ENCODE measurements around the gene LRRC3.

The LRRC3 gene

DNA sequence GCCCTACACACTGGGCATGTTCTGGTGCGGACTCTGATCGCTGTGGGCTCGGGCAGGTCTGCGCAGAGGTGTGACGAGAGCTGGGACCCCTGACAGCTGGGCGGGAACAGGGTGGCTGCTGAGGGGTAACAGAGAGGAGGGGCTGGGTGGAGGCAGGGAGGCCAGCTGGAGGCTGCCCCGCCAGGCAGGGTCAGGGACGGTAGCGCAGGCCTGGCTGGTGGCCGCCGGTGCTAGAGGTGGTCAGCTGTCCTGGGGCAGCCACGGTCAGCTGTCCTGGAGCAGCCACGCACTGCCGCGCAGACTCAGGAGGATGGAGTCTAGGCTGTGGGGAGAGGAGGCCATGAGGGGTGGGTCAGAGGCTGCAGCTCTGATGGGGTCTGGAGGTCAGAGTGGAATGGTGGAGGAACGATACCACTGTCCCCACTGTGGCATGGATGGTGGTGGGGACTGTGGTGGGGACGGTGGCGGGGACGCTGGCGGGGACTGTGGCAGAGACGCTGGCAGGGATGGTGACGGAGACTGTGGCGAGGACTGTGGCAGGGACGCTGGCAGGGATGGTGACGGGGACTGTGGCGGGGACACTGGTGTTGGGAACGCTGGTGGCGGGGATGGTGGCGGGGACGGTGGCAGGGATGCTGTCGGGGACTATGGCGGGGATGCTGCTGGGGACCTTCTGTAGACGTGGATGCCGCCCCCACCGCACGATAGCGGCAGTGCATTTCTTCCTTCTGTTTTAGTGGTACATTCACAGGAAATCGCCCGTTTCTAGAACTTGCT lies 21.3 kb upstream of the LRRC3 start (continued):
- TF ChIP-seq ZNF565 (CRISPR knock-in tag; conservative IDR thresholded peaks at IDR 0.05; ENCODE audit: low read depth) = no peak
- TF ChIP-seq CSDC2 (CRISPR knock-in tag; IDR thresholded peaks at IDR 0.05) = no peak
- TF ChIP-seq TSHZ2 (CRISPR knock-in tag; IDR thresholded peaks at IDR 0.05) = no peak

DNA sequence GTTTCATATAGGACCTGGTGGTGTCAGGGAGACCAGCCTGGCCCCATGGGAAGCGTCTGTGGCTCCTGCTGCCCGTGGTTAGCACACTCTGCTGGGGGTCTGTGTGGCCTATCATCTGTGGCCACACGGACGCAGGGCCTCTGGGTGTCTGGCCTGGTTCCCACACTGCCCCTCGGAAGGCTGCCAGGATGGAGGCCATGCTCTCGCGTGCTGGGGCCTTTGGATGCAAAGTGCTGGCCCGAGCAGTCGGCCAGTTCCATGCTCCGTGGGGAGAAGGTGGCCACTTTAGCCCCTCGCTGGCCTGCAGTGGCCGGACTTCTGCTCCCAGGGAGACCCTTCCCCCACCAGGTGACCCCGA lies 20.8 kb upstream of the LRRC3 start:
- TF ChIP-seq GLIS3 (CRISPR knock-in tag; IDR thresholded peaks at IDR 0.05) = no peak
- no peak for TF ChIP-seq POU6F1 (CRISPR knock-in tag; IDR thresholded peaks at IDR 0.05; ENCODE audit: borderline replicate concordance, low read depth)
- TF ChIP-seq TOX (CRISPR knock-in tag; IDR thresholded peaks at IDR 0.05; ENCODE audit: borderline replicate concordance) = no peak
- no peak for TF ChIP-seq ZNF70 (CRISPR knock-in tag; IDR thresholded peaks at IDR 0.05)
- TF ChIP-seq ISL1 (CRISPR knock-in tag; IDR thresholded peaks at IDR 0.05) = no peak
- no peak for TF ChIP-seq PPARA (CRISPR knock-in tag; IDR thresholded peaks at IDR 0.05; ENCODE audit: borderline replicate concordance)
- no peak for TF ChIP-seq ESRRG (CRISPR knock-in tag; IDR thresholded peaks at IDR 0.05)
- no peak for TF ChIP-seq CSDC2 (CRISPR knock-in tag; IDR thresholded peaks at IDR 0.05)
- TF ChIP-seq ZFP30 (CRISPR knock-in tag; IDR thresholded peaks at IDR 0.05) = no peak
- no peak for TF ChIP-seq ZC3H10 (CRISPR knock-in tag; IDR thresholded peaks at IDR 0.05)
- TF ChIP-seq ZNF565 (CRISPR knock-in tag; conservative IDR thresholded peaks at IDR 0.05; ENCODE audit: low read depth) = no peak
- ATAC-seq = no peak

DNA sequence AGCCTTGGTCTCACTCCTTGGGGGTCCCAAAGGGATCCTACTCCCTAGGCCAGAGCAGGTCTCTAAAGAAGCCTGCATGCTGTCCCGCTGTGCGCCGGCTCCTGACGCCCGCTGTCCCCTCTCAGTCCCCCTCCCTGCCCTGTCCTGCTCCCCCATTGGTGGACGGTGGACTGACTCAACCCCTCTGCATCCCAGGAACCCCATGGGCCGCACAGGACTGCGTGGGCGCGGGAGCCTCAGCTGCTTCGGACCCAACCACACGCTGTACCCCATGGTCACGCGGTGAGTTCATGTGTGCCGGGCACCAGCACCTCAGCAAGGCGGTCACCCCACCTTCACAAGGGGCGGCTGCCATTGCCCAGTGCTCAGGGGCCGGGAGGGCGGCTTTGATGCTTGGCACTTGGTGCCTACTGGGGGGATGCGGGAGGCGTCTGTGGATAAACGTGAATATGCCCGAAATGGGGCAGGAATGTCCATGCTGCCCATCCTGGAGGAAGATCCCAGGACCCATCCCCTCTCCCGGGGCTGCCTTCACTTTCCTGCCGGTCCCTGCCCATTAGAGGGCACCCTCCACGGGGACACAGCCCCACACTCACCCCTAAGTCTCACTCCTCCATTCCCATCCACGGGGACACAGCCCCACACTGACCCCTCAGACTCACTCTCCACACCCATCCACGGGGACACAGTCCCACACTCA lies 20.2 kb upstream of the LRRC3 start:
- TF ChIP-seq ZFP3 (CRISPR knock-in tag; IDR thresholded peaks at IDR 0.05) = no peak
- TF ChIP-seq, protein P1, sequence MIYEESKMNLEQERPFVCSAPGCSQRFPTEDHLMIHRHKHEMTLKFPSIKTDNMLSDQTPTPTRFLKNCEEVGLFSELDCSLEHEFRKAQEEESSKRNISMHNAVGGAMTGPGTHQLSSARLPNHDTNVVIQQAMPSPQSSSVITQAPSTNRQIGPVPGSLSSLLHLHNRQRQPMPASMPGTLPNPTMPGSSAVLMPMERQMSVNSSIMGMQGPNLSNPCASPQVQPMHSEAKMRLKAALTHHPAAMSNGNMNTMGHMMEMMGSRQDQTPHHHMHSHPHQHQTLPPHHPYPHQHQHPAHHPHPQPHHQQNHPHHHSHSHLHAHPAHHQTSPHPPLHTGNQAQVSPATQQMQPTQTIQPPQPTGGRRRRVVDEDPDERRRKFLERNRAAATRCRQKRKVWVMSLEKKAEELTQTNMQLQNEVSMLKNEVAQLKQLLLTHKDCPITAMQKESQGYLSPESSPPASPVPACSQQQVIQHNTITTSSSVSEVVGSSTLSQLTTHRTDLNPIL (CRISPR knock-in tag; IDR thresholded peaks at IDR 0.05; ENCODE audit: low read depth) = no peak
- TF ChIP-seq TCF4 (CRISPR knock-in tag; IDR thresholded peaks at IDR 0.05; ENCODE audit: borderline replicate concordance) = no peak
- TF ChIP-seq RARB (CRISPR knock-in tag; IDR thresholded peaks at IDR 0.05) = no peak
- TF ChIP-seq ZNF565 (CRISPR knock-in tag; conservative IDR thresholded peaks at IDR 0.05; ENCODE audit: low read depth) = no peak
- no peak for TF ChIP-seq OSR1 (CRISPR knock-in tag; IDR thresholded peaks at IDR 0.05)
- TF ChIP-seq TOX (CRISPR knock-in tag; IDR thresholded peaks at IDR 0.05; ENCODE audit: borderline replicate concordance) = no peak
- TF ChIP-seq GLIS3 (CRISPR knock-in tag; IDR thresholded peaks at IDR 0.05) = no peak
- TF ChIP-seq ZC3H10 (CRISPR knock-in tag; IDR thresholded peaks at IDR 0.05) = no peak
- no peak for ATAC-seq

DNA sequence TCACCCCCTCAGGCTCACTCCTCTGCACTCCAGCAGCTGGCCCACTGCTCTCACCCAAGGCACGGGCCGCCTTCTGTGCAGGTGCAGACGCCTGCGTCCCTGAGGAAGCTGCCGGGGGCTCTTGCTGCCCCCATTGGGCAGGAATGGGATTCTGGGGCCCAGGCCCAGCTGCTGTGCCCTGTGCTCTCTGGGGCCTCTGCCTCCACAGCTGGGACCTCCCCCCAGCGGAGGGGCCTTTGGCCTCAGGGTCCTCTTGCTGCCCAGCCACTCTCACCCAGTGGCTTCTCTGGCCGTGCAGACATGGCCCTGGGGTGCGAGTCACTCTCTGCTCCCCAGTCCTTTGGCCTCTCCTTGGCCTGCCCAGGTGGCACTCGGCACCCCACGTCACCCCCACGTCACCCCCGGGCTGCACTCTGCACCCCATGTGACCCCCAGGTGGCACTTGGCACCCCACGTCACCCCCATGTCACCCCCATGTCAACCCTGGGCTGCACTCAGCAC lies 19.1 kb upstream of the LRRC3 start:
- ATAC-seq = no peak
- TF ChIP-seq POU6F1 (CRISPR knock-in tag; IDR thresholded peaks at IDR 0.05; ENCODE audit: borderline replicate concordance, low read depth) (no peak), ZNF565 (CRISPR knock-in tag; conservative IDR thresholded peaks at IDR 0.05; ENCODE audit: low read depth) (no peak), TOX (CRISPR knock-in tag; IDR thresholded peaks at IDR 0.05; ENCODE audit: borderline replicate concordance) (no peak), GLIS3 (CRISPR knock-in tag; IDR thresholded peaks at IDR 0.05) (no peak), CSRNP3 (CRISPR knock-in tag; IDR thresholded peaks at IDR 0.05) (no peak), RARB (CRISPR knock-in tag; IDR thresholded peaks at IDR 0.05) (no peak), PPARA (CRISPR knock-in tag; IDR thresholded peaks at IDR 0.05; ENCODE audit: borderline replicate concordance) (no peak), CSDC2 (CRISPR knock-in tag; IDR thresholded peaks at IDR 0.05) (no peak), ARNTL (CRISPR knock-in tag; IDR thresholded peaks at IDR 0.05; ENCODE audit: borderline replicate concordance, low read depth) (no peak), OSR1 (CRISPR knock-in tag; IDR thresholded peaks at IDR 0.05) (no peak), ESRRG (CRISPR knock-in tag; IDR thresholded peaks at IDR 0.05) (no peak), ZC3H10 (CRISPR knock-in tag; IDR thresholded peaks at IDR 0.05) (no peak), TCF4 (CRISPR knock-in tag; IDR thresholded peaks at IDR 0.05; ENCODE audit: borderline replicate concordance) (no peak), ZFP30 (CRISPR knock-in tag; IDR thresholded peaks at IDR 0.05) (no peak)
- TF ChIP-seq, protein P2, sequence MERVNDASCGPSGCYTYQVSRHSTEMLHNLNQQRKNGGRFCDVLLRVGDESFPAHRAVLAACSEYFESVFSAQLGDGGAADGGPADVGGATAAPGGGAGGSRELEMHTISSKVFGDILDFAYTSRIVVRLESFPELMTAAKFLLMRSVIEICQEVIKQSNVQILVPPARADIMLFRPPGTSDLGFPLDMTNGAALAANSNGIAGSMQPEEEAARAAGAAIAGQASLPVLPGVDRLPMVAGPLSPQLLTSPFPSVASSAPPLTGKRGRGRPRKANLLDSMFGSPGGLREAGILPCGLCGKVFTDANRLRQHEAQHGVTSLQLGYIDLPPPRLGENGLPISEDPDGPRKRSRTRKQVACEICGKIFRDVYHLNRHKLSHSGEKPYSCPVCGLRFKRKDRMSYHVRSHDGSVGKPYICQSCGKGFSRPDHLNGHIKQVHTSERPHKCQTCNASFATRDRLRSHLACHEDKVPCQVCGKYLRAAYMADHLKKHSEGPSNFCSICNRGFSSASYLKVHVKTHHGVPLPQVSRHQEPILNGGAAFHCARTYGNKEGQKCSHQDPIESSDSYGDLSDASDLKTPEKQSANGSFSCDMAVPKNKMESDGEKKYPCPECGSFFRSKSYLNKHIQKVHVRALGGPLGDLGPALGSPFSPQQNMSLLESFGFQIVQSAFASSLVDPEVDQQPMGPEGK (CRISPR knock-in tag; IDR thresholded peaks at IDR 0.05; ENCODE audit: borderline replicate concordance) = no peak
- TF ChIP-seq, protein P1 (CRISPR knock-in tag; IDR thresholded peaks at IDR 0.05; ENCODE audit: low read depth) = no peak
